ENCODE measurements around the gene ENDOV. TPM values are rescaled to one million over a fixed set of nuclear protein-coding genes. Genes with fewer than 3 reads are reported as not detected.
A peak's percentile ranks its signal among the peaks of the same experiment; 100 is the strongest.

ENDOV gene
- polyA plus RNA-seq, 1 donor (not counting 4 experiments of a cell fraction or from before 2014, with no cell fraction given), result 10.9 TPM

GRCh38 chr17:80474231-80474960 lies 59.4 kb downstream of the ENDOV start:
- Histone ChIP-seq H3K27me3 (ENCODE audit: control insufficient read depth, extremely low read depth, insufficient read depth, low read length) (peaks cover 95% of the 10 kb centered on the region), H3K4me2 (ENCODE audit: control insufficient read depth, extremely low read depth, insufficient read depth, low read depth, low read length) (peak overlapping the region; percentile 57), H3K36me3 (ENCODE audit: control insufficient read depth in 2 of 2, extremely low read depth in 1 of 2, insufficient read depth in 2 of 2, low read length in 2 of 2) (no peaks in the 10 kb centered on the region), H3K9me1 (ENCODE audit: control insufficient read depth, extremely low read depth, insufficient read depth, low read length) (no peaks in the 10 kb centered on the region), H2AFZ (ENCODE audit: control insufficient read depth, low read length) (no peak overlapping the region), H3K9me3 (ENCODE audit: control insufficient read depth, low read depth, low read length) (no peaks in the 10 kb centered on the region), H3K4me3 (ENCODE audit: control insufficient read depth in 2 of 3, extremely low read depth in 1 of 3, insufficient read depth in 2 of 3, low read depth in 1 of 3, low read length in 3 of 3) (peak overlapping the region in 1 of 3 experiments; percentile 11), H3K4me1 (ENCODE audit: control insufficient read depth, extremely low read depth, insufficient read depth, low read length) (peaks cover 7% of the 10 kb centered on the region), H3K27ac (ENCODE audit: control insufficient read depth, insufficient read depth, low read length) (no peak overlapping the region), H3K79me2 (ENCODE audit: control insufficient read depth, insufficient read depth, low read length) (no peaks in the 10 kb centered on the region), H3K9ac (ENCODE audit: control insufficient read depth, extremely low read depth, insufficient read depth, low read length) (no peak overlapping the region), H4K20me1 (ENCODE audit: control insufficient read depth, extremely low read depth, insufficient read depth, low read length) (peaks cover 3% of the 10 kb centered on the region)
- TF ChIP-seq CTCF (optimal IDR thresholded peaks at IDR 0.05 in 1 of 3, IDR thresholded peaks at IDR 0.05 in 1 of 3, conservative IDR thresholded peaks at IDR 0.05 in 1 of 3; ENCODE audit: extremely low read depth in 1 of 3, insufficient read depth in 2 of 3, low read length in 3 of 3), result peak in 2 of 3 experiments; percentile 9 to 51
- no peak for TF ChIP-seq EZH2 (IDR thresholded peaks at IDR 0.05; ENCODE audit: low read length)
- FAIRE-seq, result no peak
- dilution Hi-C loops (cut with MboI; ENCODE audit: extremely low pct_ligation_motif_present, low sequenced_read_pairs), result no loop called here
- no peak for DNase-seq (ENCODE audit: low read depth, low spot score)

- Histone ChIP-seq H3K9ac (ENCODE audit: control insufficient read depth, extremely low read depth, insufficient read depth, low read length) (no peak overlapping the region), H3K4me2 (ENCODE audit: control insufficient read depth, extremely low read depth, insufficient read depth, low read depth, low read length) (peak overlapping the region; percentile 57)
- dilution Hi-C loops (cut with MboI; ENCODE audit: extremely low pct_ligation_motif_present, low sequenced_read_pairs), result no loop called here
Observed at GRCh38 chr17:80474961-80475909, 60.3 kb downstream of the ENDOV start.

More at GRCh38 chr17:80474961-80475909, 60.3 kb downstream of the ENDOV start:
- DNase-seq (ENCODE audit: low read depth, low spot score) (no peak), FAIRE-seq (no peak)
- Histone ChIP-seq H3K27ac (ENCODE audit: control insufficient read depth, insufficient read depth, low read length) (no peak overlapping the region), H3K36me3 (ENCODE audit: control insufficient read depth in 2 of 2, extremely low read depth in 1 of 2, insufficient read depth in 2 of 2, low read length in 2 of 2) (no peaks in the 10 kb centered on the region), H3K79me2 (ENCODE audit: control insufficient read depth, insufficient read depth, low read length) (no peaks in the 10 kb centered on the region), H2AFZ (ENCODE audit: control insufficient read depth, low read length) (no peak overlapping the region), H3K27me3 (ENCODE audit: control insufficient read depth, extremely low read depth, insufficient read depth, low read length) (peaks cover 93% of the 10 kb centered on the region), H3K4me3 (ENCODE audit: control insufficient read depth in 2 of 3, extremely low read depth in 1 of 3, insufficient read depth in 2 of 3, low read depth in 1 of 3, low read length in 3 of 3) (peak overlapping the region in 1 of 3 experiments; percentile 11), H4K20me1 (ENCODE audit: control insufficient read depth, extremely low read depth, insufficient read depth, low read length) (peaks cover 3% of the 10 kb centered on the region), H3K9me3 (ENCODE audit: control insufficient read depth, low read depth, low read length) (no peaks in the 10 kb centered on the region), H3K4me1 (ENCODE audit: control insufficient read depth, extremely low read depth, insufficient read depth, low read length) (peaks cover 7% of the 10 kb centered on the region), H3K9me1 (ENCODE audit: control insufficient read depth, extremely low read depth, insufficient read depth, low read length) (no peaks in the 10 kb centered on the region)
- TF ChIP-seq CTCF (optimal IDR thresholded peaks at IDR 0.05 in 1 of 3, IDR thresholded peaks at IDR 0.05 in 1 of 3, conservative IDR thresholded peaks at IDR 0.05 in 1 of 3; ENCODE audit: extremely low read depth in 1 of 3, insufficient read depth in 2 of 3, low read length in 3 of 3) (no peak), EZH2 (IDR thresholded peaks at IDR 0.05; ENCODE audit: low read length) (peak; percentile 94)
